ENCODE results near the gene PRKAB2. TPM values are rescaled to one million over a fixed set of nuclear protein-coding genes. Genes with fewer than 3 reads are reported as not detected.
"Not testable (repeated sequence)": the region's sequence is repeated elsewhere in the genome, so short reads cannot be mapped to it uniquely, and the experiment has no call there.

The PRKAB2 gene
- polyA plus RNA-seq, 4 donors = 22.5 to 28.5 (median 26.6) TPM

DNA sequence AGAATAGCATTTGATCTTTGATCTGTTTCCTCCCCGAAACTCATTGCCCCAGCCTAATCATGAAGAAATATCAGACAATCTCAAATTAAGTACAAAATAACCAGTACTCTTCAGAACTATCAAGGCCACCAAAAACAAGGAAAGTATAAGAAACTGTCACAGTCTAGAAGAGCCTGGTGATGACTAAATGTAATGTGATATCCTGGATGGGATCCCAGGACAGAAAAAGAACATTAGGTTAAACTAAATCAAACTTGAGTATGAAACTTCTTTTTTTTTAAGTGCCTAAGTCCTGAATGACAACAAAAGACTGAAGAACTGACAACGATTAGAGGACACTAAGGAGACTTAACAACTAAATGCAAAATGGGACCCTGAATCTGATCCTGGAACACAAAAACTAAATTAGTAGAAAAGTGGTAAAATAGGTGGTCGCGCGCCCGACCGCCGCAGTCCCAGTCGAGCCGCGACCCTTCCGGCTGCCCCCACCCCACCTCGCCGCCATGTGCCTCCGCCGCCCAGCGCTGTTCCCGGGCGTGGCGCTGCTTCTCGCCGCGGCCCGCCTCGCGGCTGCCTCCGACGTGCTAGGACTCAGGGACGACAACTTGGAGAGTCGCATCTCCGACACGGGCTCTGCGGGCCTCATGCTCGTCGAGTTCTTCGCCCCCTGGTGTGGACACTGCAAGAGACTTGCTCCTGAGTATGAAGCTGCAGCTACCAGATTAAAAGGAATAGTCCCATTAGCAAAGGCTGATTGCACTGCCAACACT is 5.5 kb upstream of the PRKAB2 start:
- DNase-seq (ENCODE audit: low read depth in 4 of 4, low spot score in 3 of 4) = no peak

DNA sequence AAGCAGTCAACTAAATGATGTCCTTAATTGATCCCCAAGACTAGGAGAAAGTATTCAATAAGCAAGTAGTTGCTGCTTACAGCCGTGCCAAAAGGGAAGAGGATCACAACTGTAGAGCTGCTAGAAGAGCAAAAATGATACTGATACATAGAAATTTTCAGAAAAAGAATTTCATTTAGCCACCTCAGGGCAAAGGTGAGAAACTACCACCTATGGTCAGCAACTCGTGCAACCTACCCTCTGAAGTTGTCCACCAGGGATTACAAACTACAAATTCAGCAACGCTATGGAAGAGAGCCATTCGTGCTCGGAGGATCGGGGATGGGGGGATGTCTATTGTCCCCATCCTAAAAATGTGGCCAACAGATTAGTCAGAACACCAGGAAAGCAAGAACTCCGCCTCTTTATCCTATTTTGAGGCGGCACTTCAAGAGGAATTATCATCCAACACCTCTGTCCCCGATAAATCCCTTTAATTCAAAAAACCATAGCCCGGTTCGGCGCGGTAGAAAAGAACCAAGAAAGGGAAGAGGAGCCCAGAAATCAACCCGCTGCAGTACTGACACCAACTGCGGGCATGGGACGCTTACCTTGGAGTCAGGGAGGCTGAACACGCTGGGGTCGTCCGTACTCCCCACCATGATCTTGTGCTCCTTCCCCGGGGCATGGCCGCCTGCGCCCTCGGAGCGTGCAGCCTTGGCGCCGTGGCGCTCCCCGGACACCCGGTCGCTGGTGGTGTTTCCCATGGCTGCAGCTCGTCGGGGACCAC is 687 bp downstream of the PRKAB2 start:
- DNase-seq (ENCODE audit: low read depth in 4 of 4, low spot score in 3 of 4) = no peak

DNA sequence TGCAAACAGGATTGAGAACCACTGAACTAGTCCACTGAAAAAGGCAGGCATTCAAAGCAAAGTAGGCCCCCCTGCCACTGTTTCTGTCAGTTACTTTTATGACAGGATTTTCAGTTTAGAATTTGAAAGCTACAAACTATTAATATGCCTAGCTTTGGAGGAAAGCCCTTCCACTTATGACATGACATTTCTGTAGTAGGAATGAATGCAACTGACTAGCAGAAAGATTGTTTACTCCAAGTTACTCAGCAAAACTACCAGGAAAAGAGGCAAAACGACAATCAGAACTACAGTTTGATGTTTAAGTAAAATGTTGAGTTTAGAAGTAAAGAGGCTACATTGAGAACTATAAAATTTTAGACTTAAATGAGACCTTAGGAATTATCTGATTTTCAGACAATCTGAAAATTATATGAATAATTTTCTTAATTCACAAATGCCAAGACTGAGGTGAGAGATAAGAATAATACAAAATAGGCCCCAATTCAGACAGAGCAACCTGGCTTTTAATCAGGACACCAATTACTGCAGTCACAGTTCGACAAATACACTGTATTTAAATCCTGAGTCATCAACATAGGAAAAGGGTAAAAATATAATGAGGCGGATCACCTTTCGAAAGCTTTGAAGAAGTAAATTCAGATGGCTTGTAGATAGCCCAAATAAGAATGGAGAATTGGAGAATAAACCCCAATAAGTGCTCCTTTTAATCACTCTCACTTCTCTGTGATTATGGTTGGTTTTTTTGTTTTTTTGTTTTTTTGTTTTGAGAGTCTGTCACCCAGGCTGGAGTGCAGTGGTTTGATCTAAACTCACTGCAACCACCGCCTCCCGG is 2.2 kb downstream of the PRKAB2 start:
- DNase-seq (ENCODE audit: low read depth in 4 of 4, low spot score in 3 of 4) = no peak

DNA sequence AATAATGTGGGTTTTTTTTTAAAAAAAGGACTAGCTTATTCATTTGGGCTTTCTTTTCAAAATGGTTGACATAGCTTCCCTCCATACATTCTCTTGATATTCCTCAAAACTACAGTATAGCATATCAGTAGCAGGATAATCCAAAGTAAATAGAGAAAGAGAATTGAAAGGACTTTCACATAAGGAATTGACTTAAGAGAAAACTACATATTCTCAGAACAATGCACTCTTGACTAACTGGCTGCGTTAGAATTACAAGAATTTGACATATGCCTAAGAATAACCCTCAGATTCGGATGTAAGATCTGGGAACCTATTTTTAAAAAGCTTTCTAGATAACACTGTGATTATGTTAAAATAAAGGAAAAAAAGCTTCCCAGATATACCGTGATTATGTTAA is 3.1 kb downstream of the PRKAB2 start:
- no peak for DNase-seq (ENCODE audit: low read depth in 4 of 4, low spot score in 3 of 4)

DNA sequence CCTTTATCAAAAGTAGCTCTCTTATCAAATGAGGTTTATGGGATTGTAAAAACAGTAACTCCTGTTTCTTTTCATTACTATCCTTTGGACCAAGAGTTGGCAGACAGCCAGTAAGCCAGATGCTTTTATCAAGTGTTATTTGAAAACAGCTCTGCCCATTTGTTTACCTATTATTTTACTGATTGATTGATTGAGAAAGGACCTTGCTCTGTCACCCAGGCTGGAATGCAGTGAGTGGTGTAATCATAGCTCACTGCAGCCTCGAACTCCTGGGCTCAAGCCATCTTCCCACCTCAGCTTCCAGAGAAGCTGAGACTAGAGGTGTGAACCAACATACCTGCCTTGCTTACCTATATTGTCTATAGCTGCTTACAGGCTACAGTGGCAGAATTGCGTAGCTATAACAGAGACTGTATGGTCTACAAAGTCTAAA is 3.6 kb downstream of the PRKAB2 start:
- no peak for DNase-seq (ENCODE audit: low read depth in 4 of 4, low spot score in 3 of 4)

DNA sequence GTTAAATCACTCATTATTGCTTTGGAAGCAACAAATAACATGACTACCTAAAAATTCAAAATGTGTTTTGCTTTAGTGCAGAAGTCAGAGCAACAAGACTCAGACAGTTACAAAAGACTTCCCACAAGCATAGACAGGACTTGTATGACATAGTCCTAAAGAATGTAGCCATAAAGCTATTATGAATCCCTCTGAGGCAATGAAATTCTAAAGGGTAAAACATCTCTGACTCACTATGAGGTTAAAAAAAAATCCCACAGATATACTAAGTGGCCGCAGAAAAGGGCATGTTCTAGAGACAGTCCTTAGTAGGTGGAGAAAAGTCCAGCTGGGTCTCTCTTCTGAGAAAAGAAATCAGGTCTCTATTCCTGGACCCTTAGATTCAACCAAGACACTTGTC is 4.9 kb downstream of the PRKAB2 start:
- no peak for DNase-seq (ENCODE audit: low read depth in 4 of 4, low spot score in 3 of 4)

DNA sequence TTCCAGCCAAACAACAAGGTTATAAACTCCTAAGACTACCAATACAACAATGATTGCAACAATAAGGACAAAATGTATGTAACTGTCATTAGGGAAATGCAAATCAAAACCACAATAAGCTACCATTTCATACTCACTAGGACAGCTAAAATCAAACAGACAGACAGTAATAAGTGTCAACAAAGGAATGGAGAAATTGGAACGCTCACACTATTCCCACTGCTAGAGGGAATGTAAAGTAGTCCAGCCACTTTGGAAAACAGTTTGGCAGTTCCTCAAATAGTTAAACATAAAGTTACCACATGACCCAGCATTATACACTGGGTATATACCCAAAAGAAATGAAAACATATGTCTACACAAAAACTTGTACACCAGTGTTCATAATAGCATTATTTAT is 9.3 kb downstream of the PRKAB2 start:
- no peak for DNase-seq (ENCODE audit: low read depth in 4 of 4, low spot score in 3 of 4)

DNA sequence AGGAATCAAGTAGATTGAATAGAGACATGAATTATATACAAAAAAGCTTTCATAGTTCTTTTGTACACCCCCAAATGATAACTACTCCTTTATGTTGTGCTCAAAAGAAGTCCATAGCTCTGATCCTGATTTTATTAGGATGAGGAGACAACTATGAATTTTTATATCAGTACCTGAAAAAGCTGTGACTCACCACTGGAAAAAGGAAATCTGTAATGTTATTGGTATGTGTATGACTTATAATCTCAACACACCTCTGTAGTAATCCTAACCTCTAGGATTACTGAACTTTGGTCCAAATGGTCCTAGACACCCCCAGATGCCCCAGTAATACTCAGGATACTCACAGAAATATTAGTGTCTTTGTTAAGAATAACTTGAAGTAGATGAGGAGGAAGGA is 10.2 kb downstream of the PRKAB2 start:
- DNase-seq (ENCODE audit: low read depth in 4 of 4, low spot score in 3 of 4) = no peak

DNA sequence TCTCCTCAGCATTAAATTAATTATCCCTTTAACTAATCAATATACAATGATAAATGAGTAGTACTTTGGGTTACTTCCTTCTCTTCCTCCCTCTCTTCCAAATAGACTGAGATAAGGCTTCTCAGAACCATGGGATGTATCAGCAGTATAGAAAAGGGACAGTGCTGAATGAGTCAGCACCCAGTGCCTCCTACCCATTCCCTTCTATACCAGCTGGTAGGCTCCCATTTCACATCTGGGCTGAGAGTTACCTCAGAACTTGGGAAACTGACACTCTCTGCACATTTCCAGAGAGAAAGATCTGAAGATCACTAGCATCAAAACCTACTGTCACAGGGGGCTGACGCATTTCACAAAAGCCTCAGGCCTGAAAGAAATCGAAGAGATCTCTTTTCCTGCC is 15.2 kb downstream of the PRKAB2 start:
- DNase-seq (ENCODE audit: low read depth in 4 of 4, low spot score in 3 of 4) = not testable (repeated sequence)

DNA sequence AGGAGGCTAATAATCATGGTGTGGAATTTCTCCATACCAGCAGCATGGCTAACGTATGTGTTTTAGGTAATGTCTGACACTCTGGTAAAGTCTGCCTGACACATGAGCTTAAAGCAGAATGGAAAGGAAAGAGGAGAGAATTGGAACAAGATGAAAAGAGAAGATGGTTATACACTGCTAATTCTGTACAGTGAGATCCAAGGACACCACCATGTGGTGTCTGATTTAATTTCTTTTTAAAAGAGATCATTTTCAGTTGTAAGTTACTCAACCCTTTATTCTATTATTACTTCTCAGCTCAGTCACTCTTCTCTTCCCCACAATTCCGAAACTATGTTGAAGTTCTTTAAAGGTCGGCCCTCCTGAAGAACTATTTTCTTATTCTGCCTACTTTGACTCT is 15.6 kb downstream of the PRKAB2 start:
- DNase-seq (ENCODE audit: low read depth in 4 of 4, low spot score in 3 of 4) = no peak

DNA sequence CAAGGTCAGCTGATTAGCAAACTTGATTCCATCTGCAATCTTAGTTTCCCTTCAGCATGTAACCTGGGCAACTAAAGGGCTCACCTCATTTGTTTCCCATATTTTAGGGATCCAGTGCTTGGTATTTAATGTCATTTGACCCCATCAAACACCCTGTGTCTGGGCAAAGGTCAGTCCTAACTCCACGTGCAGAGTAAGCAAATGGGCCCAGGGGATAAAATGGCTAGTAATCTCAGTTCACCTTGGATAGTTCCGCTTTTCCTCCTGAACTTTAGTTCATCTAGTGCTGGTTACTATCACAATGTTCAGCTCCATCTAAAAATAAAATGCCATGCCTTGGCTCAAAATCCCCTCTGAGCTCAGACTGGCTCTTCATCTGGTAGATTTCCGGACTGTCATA is 19.5 kb downstream of the PRKAB2 start:
- no peak for DNase-seq (ENCODE audit: low read depth in 4 of 4, low spot score in 3 of 4)

DNA sequence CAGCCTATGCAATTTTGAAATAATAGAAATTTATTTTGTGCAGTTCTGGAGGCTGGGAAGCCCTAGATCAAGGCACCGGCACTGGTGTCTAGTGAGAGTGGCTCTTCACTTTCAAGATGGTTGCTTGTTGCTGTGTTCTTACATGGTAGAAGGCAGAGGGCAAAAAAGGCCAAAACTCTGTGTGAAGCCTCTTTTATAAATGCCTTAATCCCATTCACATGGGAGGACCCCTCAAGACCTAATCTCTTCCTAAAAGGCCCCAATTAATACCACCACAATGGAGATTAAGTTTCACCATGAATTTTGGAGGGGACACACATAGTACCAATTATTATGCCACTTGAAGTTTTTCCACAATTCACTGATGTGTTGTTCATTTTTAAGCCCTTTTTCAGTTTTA is 21.0 kb downstream of the PRKAB2 start:
- no peak for DNase-seq (ENCODE audit: low read depth in 4 of 4, low spot score in 3 of 4)

DNA sequence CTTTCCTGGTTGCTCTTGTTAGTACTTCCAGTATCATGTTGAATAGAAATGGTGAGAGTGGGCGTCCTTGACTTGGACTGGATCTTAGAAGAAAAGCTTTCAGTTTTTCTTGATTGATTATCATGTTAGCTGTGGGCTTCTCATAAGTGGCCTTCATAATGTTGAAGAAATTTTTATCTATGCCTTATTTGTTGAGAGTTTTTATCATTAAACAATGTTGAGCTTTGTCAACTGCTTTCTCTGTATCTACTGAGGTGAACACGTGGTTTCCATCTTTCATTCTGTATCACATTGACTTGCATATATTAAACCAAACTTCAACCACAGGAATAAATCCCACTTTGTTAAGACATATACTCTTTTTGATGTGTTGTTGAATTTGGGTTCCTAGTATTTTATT is 29.4 kb downstream of the PRKAB2 start:
- no peak for DNase-seq (ENCODE audit: low read depth in 4 of 4, low spot score in 3 of 4)

DNA sequence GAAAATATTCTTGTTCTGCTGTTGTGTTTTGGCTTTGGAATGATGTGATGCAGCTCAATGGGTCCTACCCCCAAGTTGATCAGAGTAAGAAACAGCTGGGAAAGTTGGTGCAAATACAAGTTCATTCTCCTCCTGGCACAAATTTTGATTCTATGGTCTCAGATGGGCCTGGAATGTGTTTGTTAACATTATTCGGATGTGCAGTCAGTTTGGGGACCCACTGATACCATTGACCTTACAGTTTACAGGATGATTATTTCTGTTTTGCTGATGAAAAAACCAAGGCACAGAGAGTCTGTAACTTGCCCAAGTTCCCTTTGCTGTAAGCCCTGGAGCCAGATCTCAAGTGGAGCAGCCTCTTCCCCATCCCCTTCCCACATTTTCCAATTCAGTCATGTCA is 41.5 kb downstream of the PRKAB2 start:
- DNase-seq (ENCODE audit: low read depth in 4 of 4, low spot score in 3 of 4) = not testable (repeated sequence)

DNA sequence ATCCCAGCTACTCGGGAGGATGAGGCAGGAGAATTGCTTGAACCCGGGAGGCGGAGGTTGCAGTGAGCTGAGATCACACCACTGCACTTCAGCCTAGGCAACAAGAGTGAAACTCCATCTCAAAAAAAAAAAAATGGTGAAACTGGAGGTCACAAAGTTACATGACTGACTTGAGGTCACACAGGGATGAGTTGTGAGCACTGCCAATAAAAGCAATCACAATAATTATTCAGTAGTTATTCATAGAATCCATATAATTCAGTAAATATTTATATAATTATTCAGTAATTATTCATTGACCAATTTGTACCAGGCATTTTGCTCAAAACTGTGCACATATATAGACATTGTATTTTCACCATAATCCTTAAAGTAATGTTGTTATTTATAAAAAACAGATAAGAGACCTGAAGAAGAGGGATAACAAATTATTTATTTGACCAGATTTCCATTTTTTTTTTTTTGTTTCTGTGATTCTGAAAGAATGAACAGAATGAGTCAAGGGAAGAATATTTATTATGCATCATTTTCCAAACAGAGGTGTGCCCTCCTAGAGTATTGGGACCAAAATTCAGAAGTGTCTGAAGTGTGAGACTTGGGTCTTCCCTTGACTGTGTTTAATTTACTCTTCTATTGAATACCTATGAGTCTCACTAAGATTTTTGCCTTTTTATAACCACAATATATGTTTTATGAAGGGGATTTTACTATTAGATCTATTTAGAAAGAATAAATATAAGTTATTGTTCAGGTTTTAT is 43.0 kb downstream of the PRKAB2 start:
- no peak for DNase-seq (ENCODE audit: low read depth in 4 of 4, low spot score in 3 of 4)

DNA sequence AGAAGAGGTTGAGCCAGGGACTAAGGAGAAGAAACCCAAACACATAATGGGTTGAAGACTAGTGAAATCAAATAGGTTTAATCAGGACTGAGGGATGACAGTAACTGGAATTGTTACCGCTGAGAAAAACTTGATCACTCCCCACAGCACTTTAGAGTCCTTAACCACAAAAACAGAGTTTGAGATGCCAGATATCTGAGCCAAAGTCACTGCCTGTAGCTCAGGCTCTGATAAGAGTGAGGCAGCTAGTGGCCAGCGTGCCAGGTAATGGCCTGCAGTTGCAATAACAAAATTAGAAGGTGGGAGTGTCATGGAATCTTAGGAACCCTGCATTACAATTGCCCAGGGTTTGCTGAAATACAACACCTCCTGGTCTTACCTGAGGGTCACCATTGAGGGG is 48.0 kb downstream of the PRKAB2 start:
- no peak for DNase-seq (ENCODE audit: low read depth in 4 of 4, low spot score in 3 of 4)

DNA sequence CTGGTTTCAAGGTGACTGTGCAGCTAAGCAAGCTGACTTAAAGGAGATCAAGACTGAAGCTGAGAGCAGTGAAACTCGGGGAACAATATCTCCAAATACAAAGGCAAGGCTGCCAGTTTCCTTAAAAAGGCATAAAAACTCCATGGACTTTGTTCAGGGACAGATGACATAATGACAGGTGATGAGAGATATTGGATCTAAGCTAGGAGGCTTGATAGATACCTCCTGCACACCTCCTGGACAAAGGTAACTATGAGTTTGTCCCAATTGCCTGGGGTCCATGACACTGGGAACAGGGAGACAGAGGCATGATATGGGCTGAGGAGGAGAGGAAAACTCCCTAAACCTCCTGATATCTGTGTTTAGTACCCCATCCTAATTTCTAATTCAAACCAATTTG is 55.2 kb downstream of the PRKAB2 start:
- DNase-seq (ENCODE audit: low read depth in 4 of 4, low spot score in 3 of 4) = no peak

DNA sequence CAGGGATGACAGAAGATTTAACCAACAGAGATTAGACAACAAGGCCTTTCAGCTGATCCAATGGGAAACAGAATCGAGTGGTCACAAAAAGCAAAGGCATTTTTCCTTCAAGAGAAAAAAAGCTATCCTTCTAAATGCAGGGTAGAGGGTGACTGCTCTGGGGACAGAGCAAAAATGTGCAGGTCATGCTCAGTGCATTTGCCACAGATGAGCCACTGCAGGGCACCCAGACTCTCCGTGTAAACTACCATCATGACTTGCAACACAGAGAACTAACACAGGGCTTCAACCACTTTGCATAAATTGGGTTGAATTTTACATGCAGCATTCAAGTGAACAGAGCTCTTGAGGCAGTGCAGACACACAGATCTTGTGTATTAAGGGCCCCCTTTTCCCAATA is 56.8 kb downstream of the PRKAB2 start:
- no peak for DNase-seq (ENCODE audit: low read depth in 4 of 4, low spot score in 3 of 4)

DNA sequence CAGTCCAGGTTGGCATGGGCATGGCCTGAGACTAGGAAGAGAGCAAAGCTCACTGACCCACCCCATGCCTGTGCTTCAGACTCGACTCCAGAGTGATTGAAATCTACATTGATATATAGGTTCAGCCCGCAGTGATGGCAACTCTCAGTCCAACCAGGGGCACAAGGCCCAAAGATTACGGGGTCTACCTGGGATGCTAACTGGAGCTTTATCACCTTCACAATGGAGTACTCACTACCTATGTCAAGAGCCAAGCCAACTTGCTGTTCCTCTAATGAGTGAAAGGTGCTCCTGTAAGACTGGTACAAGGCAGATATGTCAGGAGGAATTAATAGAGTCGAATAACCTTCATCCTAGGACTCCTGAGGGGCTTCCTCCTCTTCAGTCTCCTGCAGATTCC is 57.2 kb downstream of the PRKAB2 start:
- DNase-seq (ENCODE audit: low read depth in 4 of 4, low spot score in 3 of 4) = not testable (repeated sequence)

DNA sequence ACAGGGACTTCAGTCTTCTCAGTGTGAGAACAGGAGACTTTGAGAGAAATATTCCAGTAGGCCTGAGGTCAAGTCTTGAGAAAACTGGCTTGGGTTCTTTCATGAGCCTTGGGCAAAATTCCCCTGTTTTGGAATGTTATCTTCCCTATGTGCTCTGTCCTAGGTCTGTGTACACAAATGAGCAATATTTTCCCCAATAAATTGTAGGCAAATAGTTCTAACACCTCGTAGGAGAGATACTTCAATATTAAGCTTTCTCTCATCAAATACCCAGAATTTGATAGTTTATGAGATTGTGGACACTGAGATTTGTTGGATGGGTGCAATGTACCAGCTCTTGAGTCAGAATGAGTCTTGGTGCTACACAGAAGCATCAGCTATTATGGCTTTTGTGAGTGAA is 57.9 kb downstream of the PRKAB2 start:
- not testable (repeated sequence) for DNase-seq (ENCODE audit: low read depth in 4 of 4, low spot score in 3 of 4)

All from right renal pelvis (tissue), 4 donors.